Stomach smooth muscle (tissue), 2 donors: Measurements from ENCODE around the gene DNAJC5.
"Not testable (repeated sequence)": the region's sequence is repeated elsewhere in the genome, so short reads cannot be mapped to it uniquely, and the experiment has no call there.

ENCODE experiments used
- H3K27ac ChIP-seq: one replicate; pipeline ENCODE4 v1.7.0; 2013; ENCODE audit warnings: mild to moderate bottlenecking, low read length, inconsistent platforms
- H3K27me3 ChIP-seq, 2 donors: one replicate each; pipeline ENCODE4 v1.7.0; 2013; ENCODE audit warnings: low read length in 2 of 2; ENCODE audit not compliant: insufficient read depth in 2 of 2, control insufficient read depth in 1 of 2
- H3K36me3 ChIP-seq, 2 donors: one replicate each; pipeline ENCODE4 v1.7.0; 2013; ENCODE audit warnings: low read length in 2 of 2; ENCODE audit not compliant: control insufficient read depth in 2 of 2, insufficient read depth in 2 of 2
- H3K4me1 ChIP-seq: one replicate; pipeline ENCODE4 v1.7.0; 2013; ENCODE audit warnings: low read length; ENCODE audit not compliant: control insufficient read depth, insufficient read depth
- H3K4me3 ChIP-seq, 2 donors: one replicate each; pipeline ENCODE4 v1.7.0; 2013; ENCODE audit warnings: low read length in 2 of 2
- H3K9ac ChIP-seq, 2 donors: one replicate each; pipeline ENCODE4 v1.7.0; 2013; ENCODE audit warnings: low read length in 2 of 2, mild to moderate bottlenecking in 1 of 2
- H3K9me3 ChIP-seq, 2 donors: one replicate each; pipeline ENCODE4 v1.7.0; 2013; ENCODE audit warnings: low read length in 2 of 2; ENCODE audit not compliant: control insufficient read depth in 2 of 2
- donor health status: healthy.
- donor health status: Pancreatic carcinoma.

Gene DNAJC5

DNA sequence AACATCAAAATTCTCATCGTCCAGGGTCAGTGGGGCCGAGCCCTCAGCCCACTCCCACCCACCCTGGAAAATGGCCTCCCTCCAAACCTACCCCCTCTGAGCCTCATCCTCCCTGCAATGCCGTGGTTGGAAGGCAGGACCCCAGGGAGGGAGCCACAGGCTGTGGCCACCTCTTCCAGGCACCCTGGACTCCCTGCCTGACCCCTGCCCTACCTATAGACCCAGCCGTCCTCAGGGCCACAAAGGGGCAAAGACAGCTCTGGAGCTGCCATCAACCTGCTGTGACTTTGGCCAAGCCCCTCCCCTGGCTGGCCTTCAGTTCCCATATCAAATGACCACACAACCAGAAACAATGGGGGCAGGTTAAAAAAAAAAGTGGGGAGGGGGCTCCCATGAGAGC lies 63.5 kb downstream of the DNAJC5 start:
- Histone ChIP-seq H3K4me3 (no peak overlapping the region), H3K36me3 (peaks cover 2 to 19% of the 10 kb centered on the region in 2 donors), H3K27ac (no peak overlapping the region), H3K4me1 (peaks cover 32% of the 10 kb centered on the region), H3K9ac (no peak overlapping the region), H3K27me3 (no peaks in the 10 kb centered on the region), H3K9me3 (no peaks in the 10 kb centered on the region)

DNA sequence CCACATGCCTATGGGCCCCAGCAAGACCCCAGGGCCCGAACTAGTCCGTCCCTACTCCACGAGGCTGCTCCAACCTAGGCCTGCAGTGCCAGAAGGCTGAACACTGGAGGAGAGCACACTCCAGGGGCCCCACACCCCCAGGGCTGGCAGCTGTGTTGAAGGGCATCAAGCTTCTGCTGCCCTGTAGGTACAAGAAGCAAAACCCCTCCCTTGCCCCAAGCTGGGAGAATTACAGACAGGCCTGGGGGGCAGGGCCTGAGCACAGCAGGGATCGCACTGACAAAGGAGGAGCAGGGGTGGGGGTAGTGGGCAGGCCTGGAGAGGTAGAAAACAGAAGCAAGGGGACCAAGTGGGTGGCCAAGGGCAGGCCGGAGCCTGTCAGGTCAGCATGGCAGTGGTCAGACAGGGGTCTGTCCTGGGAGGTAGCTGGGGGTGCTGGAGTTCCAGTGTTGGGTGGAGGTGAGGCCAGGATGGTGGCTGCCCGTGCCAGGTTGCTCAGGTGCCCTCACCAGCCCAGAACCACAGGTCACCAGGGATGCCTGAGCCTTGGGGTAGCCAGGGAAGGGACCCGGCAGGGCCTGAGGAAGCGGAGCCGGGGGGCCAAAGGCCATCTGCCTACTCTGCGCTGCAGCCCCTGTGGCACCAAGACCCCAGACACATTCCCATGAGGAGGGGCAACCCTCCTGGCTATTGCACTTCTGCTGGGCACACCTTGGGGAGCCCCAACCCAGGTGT lies 64.2 kb downstream of the DNAJC5 start:
- Histone ChIP-seq H3K9ac (no peak overlapping the region), H3K36me3 (peaks cover 6 to 22% of the 10 kb centered on the region in 2 donors), H3K9me3 (no peaks in the 10 kb centered on the region), H3K27ac (no peak overlapping the region), H3K27me3 (no peaks in the 10 kb centered on the region), H3K4me1 (peaks cover 25% of the 10 kb centered on the region), H3K4me3 (no peak overlapping the region)

DNA sequence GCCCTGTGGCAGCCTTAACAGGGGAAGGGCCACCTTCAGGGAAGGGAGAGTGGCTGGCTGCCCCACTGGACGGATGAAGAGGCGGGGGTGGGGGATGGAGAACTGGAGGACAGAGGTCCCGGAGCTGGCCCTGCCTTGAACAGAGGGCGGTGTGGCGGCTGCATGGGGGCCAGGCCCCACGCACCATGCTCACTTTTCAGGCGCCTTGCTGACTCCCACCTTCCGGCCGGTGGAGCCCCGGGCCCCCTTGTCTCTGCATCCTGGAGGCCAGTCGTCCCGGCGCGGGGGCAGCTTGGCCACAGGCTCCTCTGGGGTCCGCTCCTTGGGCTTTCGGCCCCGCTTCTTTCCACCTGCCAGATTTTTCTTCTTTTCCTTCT lies 64.8 kb downstream of the DNAJC5 start:
- H3K9me3 ChIP-seq, result no peaks in the 10 kb centered on the region
- H3K36me3 ChIP-seq, result peaks cover 6 to 22% of the 10 kb centered on the region in 2 donors
- H3K4me3 ChIP-seq, result no peak overlapping the region
- H3K27ac ChIP-seq, result no peak overlapping the region
- H3K27me3 ChIP-seq, result no peaks in the 10 kb centered on the region
- no peak overlapping the region for H3K9ac ChIP-seq
- peaks cover 19% of the 10 kb centered on the region for H3K4me1 ChIP-seq

DNA sequence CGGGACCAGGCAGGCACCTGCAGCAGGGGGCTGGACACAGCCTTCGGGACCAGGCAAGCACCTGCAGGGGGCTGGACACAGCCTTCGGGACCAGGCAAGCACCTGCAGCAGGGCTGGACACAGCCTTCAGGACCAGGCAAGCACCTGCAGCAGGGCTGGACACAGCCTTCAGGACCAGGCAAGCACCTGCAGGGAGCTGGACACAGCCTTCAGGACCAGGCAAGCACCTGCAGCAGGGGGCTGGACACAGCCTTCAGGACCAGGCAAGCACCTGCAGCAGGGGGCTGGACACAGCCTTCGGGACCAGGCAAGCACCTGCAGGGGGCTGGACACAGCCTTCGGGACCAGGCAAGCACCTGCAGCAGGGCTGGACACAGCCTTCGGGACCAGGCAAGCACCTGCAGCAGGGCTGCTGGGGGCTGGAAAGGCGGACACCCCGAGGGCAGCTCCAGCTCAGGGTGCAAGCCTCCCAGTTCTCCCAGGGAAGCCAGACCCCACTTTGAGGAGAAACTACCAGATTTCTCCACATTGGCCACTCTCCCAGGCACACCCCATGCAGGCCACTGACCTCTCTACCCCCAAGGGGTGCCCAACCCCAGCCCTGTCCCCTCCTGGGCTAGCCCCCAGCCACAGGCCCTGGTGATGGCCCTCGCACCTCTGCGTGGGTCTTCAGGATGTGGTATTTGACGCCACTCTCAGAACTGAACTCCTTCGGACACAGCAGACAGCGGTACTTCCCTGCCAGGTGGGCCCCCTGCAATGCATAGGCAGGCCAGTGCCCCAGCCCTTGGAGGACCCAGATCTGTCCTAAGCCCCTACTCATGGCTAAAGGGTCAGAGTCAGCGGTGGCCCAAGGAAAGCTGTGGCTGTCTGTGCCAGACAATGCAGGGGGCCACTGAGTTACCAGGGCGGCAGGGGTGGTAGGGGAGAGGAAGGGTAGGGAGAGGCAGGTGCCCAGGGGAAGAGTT lies 66.0 kb downstream of the DNAJC5 start:
- not testable (repeated sequence) for H3K4me3 ChIP-seq, H3K9me3 ChIP-seq, H3K9ac ChIP-seq, H3K27me3 ChIP-seq, H3K27ac ChIP-seq
- peaks cover 10% of the 10 kb centered on the region for H3K4me1 ChIP-seq
- H3K36me3 ChIP-seq, result peaks cover 6 to 22% of the 10 kb centered on the region in 2 donors

GRCh38 chr20:63961664-63962425 lies 66.9 kb downstream of the DNAJC5 start:
- H3K9me3 ChIP-seq, result no peaks in the 10 kb centered on the region
- no peaks in the 10 kb centered on the region for H3K27me3 ChIP-seq
- H3K36me3 ChIP-seq, result peaks cover 12 to 30% of the 10 kb centered on the region in 2 donors
- H3K4me1 ChIP-seq, result peaks cover 9% of the 10 kb centered on the region
- H3K9ac ChIP-seq, result no peak overlapping the region
- H3K4me3 ChIP-seq, result no peak overlapping the region
- H3K27ac ChIP-seq, result no peak overlapping the region

GRCh38 chr20:63962426-63963347 lies 67.8 kb downstream of the DNAJC5 start:
- Histone ChIP-seq H3K27ac (no peak overlapping the region), H3K36me3 (peaks cover 15 to 32% of the 10 kb centered on the region in 2 donors)

DNA sequence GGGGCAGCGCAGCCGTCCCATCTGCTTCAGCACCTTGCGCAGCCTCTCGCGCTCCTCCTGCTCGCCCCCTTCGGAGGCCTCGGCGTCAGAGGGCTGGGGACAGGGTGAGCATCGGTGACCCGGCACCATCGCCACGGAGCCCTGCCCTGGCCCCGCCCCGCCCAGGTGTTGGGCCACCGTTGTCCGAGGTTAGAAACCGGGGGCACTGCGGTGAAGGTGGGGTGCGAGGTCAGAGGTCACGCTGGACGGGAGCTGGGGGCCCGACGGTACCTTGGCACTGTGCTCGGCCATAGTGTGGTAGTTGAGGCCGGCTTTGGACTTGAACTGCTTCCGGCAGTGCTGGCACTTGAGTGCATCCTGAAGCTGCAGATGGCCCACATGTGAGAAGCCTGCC lies 68.4 kb downstream of the DNAJC5 start:
- H3K36me3 ChIP-seq, result peaks cover 15 to 32% of the 10 kb centered on the region in 2 donors

More at GRCh38 chr20:63962426-63963347, 67.8 kb downstream of the DNAJC5 start:
- H3K4me1 ChIP-seq, result peaks cover 3% of the 10 kb centered on the region
- H3K27me3 ChIP-seq, result no peaks in the 10 kb centered on the region
- H3K9ac ChIP-seq, result no peak overlapping the region
- H3K4me3 ChIP-seq, result no peak overlapping the region
- no peaks in the 10 kb centered on the region for H3K9me3 ChIP-seq

DNA sequence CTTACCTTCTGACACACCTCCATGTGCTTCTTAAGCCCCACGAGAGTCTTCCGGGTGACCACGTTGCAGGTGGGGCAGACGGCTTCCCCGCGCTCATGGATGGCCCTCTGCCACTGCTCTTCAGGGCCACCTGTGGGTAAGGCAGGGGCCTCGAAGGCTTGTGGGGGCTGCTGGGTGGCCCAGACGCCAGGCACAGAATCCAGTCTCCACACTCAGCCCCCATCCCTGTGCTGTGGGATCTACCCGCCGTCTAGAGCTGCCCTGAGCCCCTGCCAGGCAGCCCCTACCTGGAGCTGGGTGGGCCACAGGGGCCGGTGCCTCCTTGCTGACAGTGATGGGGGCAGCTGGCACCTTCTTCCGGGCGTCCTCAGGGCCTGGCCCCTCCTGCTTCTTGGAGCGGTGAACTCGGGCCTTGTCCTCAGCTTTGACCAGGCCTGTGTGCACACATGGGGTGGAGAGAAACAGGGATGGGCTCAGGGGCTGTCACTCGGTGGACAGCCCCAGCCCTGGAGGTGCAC lies 68.9 kb downstream of the DNAJC5 start:
- Histone ChIP-seq H3K4me3 (no peak overlapping the region), H3K9ac (no peak overlapping the region), H3K27me3 (no peaks in the 10 kb centered on the region), H3K9me3 (no peaks in the 10 kb centered on the region), H3K4me1 (peaks cover 7% of the 10 kb centered on the region), H3K27ac (no peak overlapping the region), H3K36me3 (peaks cover 15 to 32% of the 10 kb centered on the region in 2 donors)

More for the DNA sequence above, 68.4 kb downstream of the DNAJC5 start:
- Histone ChIP-seq H3K4me3 (no peak overlapping the region), H3K9ac (no peak overlapping the region), H3K27ac (no peak overlapping the region), H3K9me3 (no peaks in the 10 kb centered on the region), H3K27me3 (no peaks in the 10 kb centered on the region), H3K4me1 (peaks cover 2% of the 10 kb centered on the region)

DNA sequence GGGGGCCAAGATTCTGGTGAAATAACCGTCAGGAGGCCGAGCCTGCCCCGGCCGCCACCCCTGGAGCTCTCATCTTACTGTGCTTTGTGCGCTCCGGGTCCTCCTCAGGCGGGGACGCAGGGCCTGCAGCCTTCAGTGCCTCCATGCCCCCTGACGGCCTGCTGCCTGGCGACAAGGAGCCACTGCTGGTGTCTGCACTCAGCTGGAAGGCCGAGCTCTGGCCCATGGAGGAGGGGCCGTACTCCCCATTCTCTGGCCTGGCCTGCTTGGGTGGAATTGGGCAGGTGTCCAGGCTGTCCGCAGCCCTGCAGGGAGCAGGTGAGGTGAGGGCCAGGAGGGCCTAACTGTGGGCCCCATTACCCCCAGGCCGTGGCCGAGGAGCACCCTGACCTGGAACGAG lies 69.5 kb downstream of the DNAJC5 start:
- peaks cover 12% of the 10 kb centered on the region for H3K4me1 ChIP-seq
- H3K9me3 ChIP-seq, result no peaks in the 10 kb centered on the region
- H3K36me3 ChIP-seq, result peaks cover 15 to 29% of the 10 kb centered on the region in 2 donors

More for the DNA sequence above, 69.5 kb downstream of the DNAJC5 start:
- Histone ChIP-seq H3K4me3 (no peak overlapping the region), H3K27ac (no peak overlapping the region), H3K27me3 (no peaks in the 10 kb centered on the region), H3K9ac (no peak overlapping the region)
